Ascending aorta (tissue), 2 donors: ENCODE measurements around the gene AMH. TPM values are rescaled to one million over a fixed set of nuclear protein-coding genes. Genes with fewer than 3 reads are reported as not detected.

ENCODE experiments used
- DNase-seq, 2 donors: peaks; one replicate each; pipeline ENCODE4 v3.0.0-alpha.2; 2019; ENCODE audit warnings: low spot score in 2 of 2
- H3K27ac ChIP-seq, 2 donors: fragments of 200-600 bp; sonication (generic); one replicate each; pipeline ENCODE4 v1.5.1; 2016 to 2017; ENCODE audit warnings: mild to moderate bottlenecking in 1 of 2
- H3K27me3 ChIP-seq: fragments of 200-600 bp; sonication (generic); one replicate; pipeline ENCODE4 v1.5.1; 2017
- H3K36me3 ChIP-seq, 2 donors: fragments of 200-600 bp; sonication (generic); one replicate each; pipeline ENCODE4 v1.5.1; 2016
- H3K4me1 ChIP-seq, 2 donors: fragments of 200-600 bp; sonication (generic); one replicate each; pipeline ENCODE4 v1.5.1; 2016 to 2017; ENCODE audit warnings: mild to moderate bottlenecking in 1 of 2
- H3K4me3 ChIP-seq, 2 donors: fragments of 200-600 bp; sonication (generic); one replicate each; pipeline ENCODE4 v1.5.1; 2016 to 2017; ENCODE audit warnings: mild to moderate bottlenecking in 1 of 2
- H3K9me3 ChIP-seq, 2 donors: fragments of 200-600 bp; sonication (generic); one replicate each; pipeline ENCODE4 v1.5.1; 2016
- CTCF ChIP-seq, 3 experiments: fragments of 200-600 bp in 2 of 3; fragments of 450-650 bp in 1 of 3; sonication (generic) in 2 of 3; IDR thresholded peaks; one replicate each; pipeline ENCODE4 v1.5.1; 2016 to 2019; ENCODE audit warnings: antibody characterized with exemption in 3 of 3, mild to moderate bottlenecking in 1 of 3, moderate library complexity in 1 of 3
- intact Hi-C: fragments of 100-400 bp; cut with DNase I; formaldehyde crosslinking; loops from one replicate; pipeline ENCODE4 v1.15.1; 2023
- total RNA-seq: library from RNA; depleted of rRNA; stranded (reverse); fragments of >200 nt; gene quantifications from one replicate; pipeline ENCODE4 v1.1.0, GENCODE V29; 2016

Gene AMH
- total RNA-seq, 1 donor from 2014 or later: not detected

GRCh38 chr19:2250766-2251105 is 1.6 kb downstream of the AMH start:
- H3K4me3 ChIP-seq: peak overlapping the region in 1 of 2 donors; percentile 27
- peaks cover 13% of the 10 kb centered on the region for H3K27me3 ChIP-seq

GRCh38 chr19:2251106-2252054 is 2.3 kb downstream of the AMH start:
- H3K9me3 ChIP-seq: no peaks in the 10 kb centered on the region
- peaks cover 13% of the 10 kb centered on the region for H3K27me3 ChIP-seq
- H3K36me3 ChIP-seq: peaks cover 20 to 24% of the 10 kb centered on the region in 2 donors
- intact Hi-C loops: no loop called here
- DNase-seq: no peak
- H3K27ac ChIP-seq: no peak overlapping the region
- no peak for TF ChIP-seq CTCF (IDR thresholded peaks at IDR 0.05)
- H3K4me1 ChIP-seq: peaks cover 0 to 26% of the 10 kb centered on the region in 2 donors
- peak overlapping the region; percentile 27 to 39 for H3K4me3 ChIP-seq

More at GRCh38 chr19:2250766-2251105, 1.6 kb downstream of the AMH start:
- Histone ChIP-seq H3K27ac (no peak overlapping the region), H3K4me1 (peaks cover 0 to 26% of the 10 kb centered on the region in 2 donors), H3K9me3 (no peaks in the 10 kb centered on the region), H3K36me3 (peaks cover 27 to 31% of the 10 kb centered on the region in 2 donors)
- TF ChIP-seq CTCF (IDR thresholded peaks at IDR 0.05): no peak
- intact Hi-C loops: no loop called here
- no peak for DNase-seq

- intact Hi-C loops: no loop called here
- H3K4me3 ChIP-seq: peak overlapping the region; percentile 27 to 39
- no peak for TF ChIP-seq CTCF (IDR thresholded peaks at IDR 0.05)
- no peak for DNase-seq
- H3K9me3 ChIP-seq: no peaks in the 10 kb centered on the region
- H3K36me3 ChIP-seq: peaks cover 12 to 16% of the 10 kb centered on the region in 2 donors
- peaks cover 13% of the 10 kb centered on the region for H3K27me3 ChIP-seq
- H3K4me1 ChIP-seq: peaks cover 0 to 26% of the 10 kb centered on the region in 2 donors
- H3K27ac ChIP-seq: no peak overlapping the region
Measured at GRCh38 chr19:2252055-2252796, 3.1 kb downstream of the AMH start.

- Histone ChIP-seq H3K27ac (no peak overlapping the region), H3K36me3 (peaks cover 6 to 11% of the 10 kb centered on the region in 2 donors), H3K27me3 (peaks cover 13% of the 10 kb centered on the region), H3K4me3 (peak overlapping the region; percentile 33 to 39), H3K9me3 (no peaks in the 10 kb centered on the region), H3K4me1 (peaks cover 0 to 26% of the 10 kb centered on the region in 2 donors)
- intact Hi-C loops: no loop called here
- TF ChIP-seq CTCF (IDR thresholded peaks at IDR 0.05): no peak
- DNase-seq: no peak
Measured at GRCh38 chr19:2252797-2253105, 3.6 kb downstream of the AMH start.

- TF ChIP-seq CTCF (IDR thresholded peaks at IDR 0.05): peak in 1 of 3 experiments; percentile 16
- peaks cover 0 to 26% of the 10 kb centered on the region in 2 donors for H3K4me1 ChIP-seq
- peaks cover under 1 to 4% of the 10 kb centered on the region in 2 donors for H3K36me3 ChIP-seq
- no peak overlapping the region for H3K27ac ChIP-seq
- intact Hi-C loops: no loop called here
- peaks cover 13% of the 10 kb centered on the region for H3K27me3 ChIP-seq
- no peak for DNase-seq
- no peaks in the 10 kb centered on the region for H3K9me3 ChIP-seq
- peak overlapping the region; percentile 33 to 39 for H3K4me3 ChIP-seq
Measured at GRCh38 chr19:2253106-2254063, 4.3 kb downstream of the AMH start.
